Suprapubic skin (tissue), 4 donors: ENCODE data around the gene PRSS27. TPM values are rescaled to one million over a fixed set of nuclear protein-coding genes. Genes with fewer than 3 reads are reported as not detected.
"Not testable (repeated sequence)": the region's sequence is repeated elsewhere in the genome, so short reads cannot be mapped to it uniquely, and the experiment has no call there.

Experiments used
- DNase-seq, 2 donors: peaks; one replicate each; pipeline ENCODE4 v3.0.0-alpha.2; 2019; ENCODE audit warnings: low spot score in 2 of 2
- H3K27ac ChIP-seq: fragments of 200-600 bp; sonication (generic); one replicate; pipeline ENCODE4 v1.5.1; 2019
- H3K27me3 ChIP-seq: fragments of 200-600 bp; sonication (generic); one replicate; pipeline ENCODE4 v1.5.1; 2019
- H3K36me3 ChIP-seq: fragments of 200-600 bp; sonication (generic); one replicate; pipeline ENCODE4 v1.5.1; 2019
- H3K4me1 ChIP-seq: fragments of 200-600 bp; sonication (generic); one replicate; pipeline ENCODE4 v1.5.1; 2019
- H3K4me3 ChIP-seq: fragments of 200-600 bp; sonication (generic); one replicate; pipeline ENCODE4 v1.5.1; 2019; ENCODE audit warnings: mild to moderate bottlenecking
- H3K9me3 ChIP-seq: fragments of 200-600 bp; sonication (generic); one replicate; pipeline ENCODE4 v1.5.1; 2019
- EP300 ChIP-seq: sonication (generic); formaldehyde crosslinking; IDR thresholded peaks from one replicate; pipeline ENCODE4 v1.6.1; 2017; ENCODE audit warnings: antibody characterized with exemption
- POLR2A ChIP-seq, 2 donors: fragments of 450-650 bp; IDR thresholded peaks; one replicate each; pipeline ENCODE4 v1.6.1; 2017; ENCODE audit warnings: antibody characterized with exemption in 2 of 2, mild to moderate bottlenecking in 2 of 2, moderate library complexity in 2 of 2
- POLR2AphosphoS5 ChIP-seq, 3 donors: sonication (generic); formaldehyde crosslinking; IDR thresholded peaks; one replicate each; pipeline ENCODE4 v1.6.1; 2017; ENCODE audit warnings: antibody characterized with exemption in 3 of 3
- WGBS: methylation state at CpG from one replicate; pipeline ENCODE4 v1.1.5; 2018; 5-methylcytosine and 5-hydroxymethylcytosine counted together
- total RNA-seq, 4 donors: library from RNA; depleted of rRNA; stranded (reverse); fragments of >200 nt; gene quantifications; one replicate each; pipeline ENCODE4 v1.1.0, GENCODE V29; 2016
- TF ChIP-seq, protein P1 (sequence below), 2 donors: fragments of 200-600 bp in 1 of 2; fragments of 450-650 bp in 1 of 2; sonication (generic) in 1 of 2; IDR thresholded peaks; one replicate each; pipeline ENCODE4 v1.5.1; 2016 to 2019; ENCODE audit warnings: antibody characterized with exemption in 2 of 2, mild to moderate bottlenecking in 1 of 2, moderate library complexity in 1 of 2

The PRSS27 gene
- total RNA-seq, 4 donors from 2014 or later, result 1.6 to 9.5 (median 5.6) TPM

DNA sequence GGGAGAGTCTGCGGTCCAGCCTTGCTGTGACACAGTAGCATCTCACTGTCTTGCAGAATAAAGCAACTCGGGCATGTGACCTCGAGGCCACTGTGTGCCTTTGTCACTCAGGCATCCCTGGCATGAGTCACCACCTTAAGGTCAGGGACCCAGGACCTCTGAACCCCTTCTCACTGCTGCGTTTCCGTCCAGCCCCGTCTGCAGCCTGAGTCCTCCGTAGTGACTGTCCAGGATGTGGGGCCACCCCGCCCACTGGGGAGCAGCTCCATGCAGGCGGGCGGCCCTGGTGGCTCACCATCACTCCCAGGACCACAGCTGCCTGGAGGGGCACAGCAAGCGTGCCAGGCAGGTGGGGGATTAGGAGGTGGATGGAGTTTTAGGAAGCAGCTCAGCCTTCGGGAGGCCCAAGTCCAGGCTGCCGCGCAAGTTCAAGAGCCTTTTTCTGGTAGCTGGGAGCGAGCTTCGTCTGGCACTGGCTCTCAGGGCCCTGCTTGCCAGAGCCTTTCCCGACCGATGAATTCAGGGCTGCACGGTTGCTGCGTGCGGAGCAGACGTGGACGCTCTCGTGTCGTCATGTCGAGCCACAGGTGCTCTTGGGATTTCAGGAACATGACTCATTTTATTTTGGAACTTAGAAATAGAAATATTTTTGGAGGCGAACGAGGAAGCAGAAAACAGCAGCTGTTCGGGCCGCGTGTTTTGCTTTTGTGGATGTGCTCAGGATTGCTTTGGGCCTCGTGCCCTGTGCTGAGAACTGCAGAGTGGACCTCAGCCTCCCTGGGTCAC lies 20.9 kb downstream of the PRSS27 start:
- no peaks in the 10 kb centered on the region for H3K27me3 ChIP-seq
- H3K4me1 ChIP-seq, result no peaks in the 10 kb centered on the region
- no peak overlapping the region for H3K27ac ChIP-seq
- H3K4me3 ChIP-seq, result no peak overlapping the region
- DNase-seq, result no peak
- H3K9me3 ChIP-seq, result no peaks in the 10 kb centered on the region
- peaks cover 78% of the 10 kb centered on the region for H3K36me3 ChIP-seq
- no peak for TF ChIP-seq POLR2AphosphoS5 (IDR thresholded peaks at IDR 0.05)
- TF ChIP-seq, protein P1, sequence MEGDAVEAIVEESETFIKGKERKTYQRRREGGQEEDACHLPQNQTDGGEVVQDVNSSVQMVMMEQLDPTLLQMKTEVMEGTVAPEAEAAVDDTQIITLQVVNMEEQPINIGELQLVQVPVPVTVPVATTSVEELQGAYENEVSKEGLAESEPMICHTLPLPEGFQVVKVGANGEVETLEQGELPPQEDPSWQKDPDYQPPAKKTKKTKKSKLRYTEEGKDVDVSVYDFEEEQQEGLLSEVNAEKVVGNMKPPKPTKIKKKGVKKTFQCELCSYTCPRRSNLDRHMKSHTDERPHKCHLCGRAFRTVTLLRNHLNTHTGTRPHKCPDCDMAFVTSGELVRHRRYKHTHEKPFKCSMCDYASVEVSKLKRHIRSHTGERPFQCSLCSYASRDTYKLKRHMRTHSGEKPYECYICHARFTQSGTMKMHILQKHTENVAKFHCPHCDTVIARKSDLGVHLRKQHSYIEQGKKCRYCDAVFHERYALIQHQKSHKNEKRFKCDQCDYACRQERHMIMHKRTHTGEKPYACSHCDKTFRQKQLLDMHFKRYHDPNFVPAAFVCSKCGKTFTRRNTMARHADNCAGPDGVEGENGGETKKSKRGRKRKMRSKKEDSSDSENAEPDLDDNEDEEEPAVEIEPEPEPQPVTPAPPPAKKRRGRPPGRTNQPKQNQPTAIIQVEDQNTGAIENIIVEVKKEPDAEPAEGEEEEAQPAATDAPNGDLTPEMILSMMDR (IDR thresholded peaks at IDR 0.05), result no peak
- TF ChIP-seq POLR2A (IDR thresholded peaks at IDR 0.05), result no peak
- TF ChIP-seq EP300, result no peak
- 94% methylated on average over 22 of the region's 32 CpGs for WGBS

DNA sequence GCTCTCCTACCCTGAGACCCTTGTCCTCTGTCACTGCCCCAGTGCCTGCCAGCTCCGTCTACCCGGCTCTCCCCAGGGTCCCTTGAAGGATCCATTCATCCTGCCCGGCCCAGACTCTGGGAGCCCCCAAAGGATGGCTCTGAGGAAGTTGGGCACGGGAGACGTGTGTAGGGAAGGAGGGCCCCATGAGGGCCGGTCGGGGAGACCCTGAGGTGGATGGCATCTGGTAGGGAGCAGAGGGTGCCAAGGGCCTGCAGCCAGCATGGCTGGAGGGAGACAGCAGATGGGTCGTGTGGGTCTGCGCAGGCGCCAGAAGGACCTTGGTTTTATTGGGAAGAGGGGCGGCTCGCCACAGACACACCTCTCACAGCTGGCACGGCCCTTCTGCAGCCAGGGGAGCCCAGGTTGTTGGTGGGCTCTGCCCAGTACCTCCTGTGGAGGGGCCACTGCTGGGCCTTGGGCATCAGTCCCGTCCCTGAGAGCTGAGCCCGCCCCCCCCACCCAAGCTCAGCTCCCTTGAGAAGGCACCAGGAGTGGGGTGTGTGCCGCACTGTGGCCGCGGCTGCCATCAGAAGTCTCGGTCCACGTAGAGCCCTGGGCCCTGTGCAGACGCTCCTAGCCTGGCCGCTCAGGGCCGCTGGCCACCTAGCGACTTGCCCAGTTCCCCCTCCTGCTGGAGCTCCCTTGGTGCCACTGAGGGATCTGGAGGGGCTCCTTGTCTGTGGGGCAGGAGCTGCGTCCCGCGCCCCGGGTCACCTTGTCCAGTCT lies 21.7 kb downstream of the PRSS27 start:
- TF ChIP-seq POLR2A (IDR thresholded peaks at IDR 0.05), result no peak
- TF ChIP-seq, protein P1 (IDR thresholded peaks at IDR 0.05), result no peak
- TF ChIP-seq POLR2AphosphoS5 (IDR thresholded peaks at IDR 0.05), result no peak
- TF ChIP-seq EP300, result no peak
- H3K4me1 ChIP-seq, result peaks cover 2% of the 10 kb centered on the region
- no peak overlapping the region for H3K27ac ChIP-seq
- 97% methylated on average over 20 of the region's 28 CpGs for WGBS
- DNase-seq, result no peak
- no peaks in the 10 kb centered on the region for H3K9me3 ChIP-seq
- peaks cover 70% of the 10 kb centered on the region for H3K36me3 ChIP-seq
- H3K27me3 ChIP-seq, result no peaks in the 10 kb centered on the region
- H3K4me3 ChIP-seq, result no peak overlapping the region

DNA sequence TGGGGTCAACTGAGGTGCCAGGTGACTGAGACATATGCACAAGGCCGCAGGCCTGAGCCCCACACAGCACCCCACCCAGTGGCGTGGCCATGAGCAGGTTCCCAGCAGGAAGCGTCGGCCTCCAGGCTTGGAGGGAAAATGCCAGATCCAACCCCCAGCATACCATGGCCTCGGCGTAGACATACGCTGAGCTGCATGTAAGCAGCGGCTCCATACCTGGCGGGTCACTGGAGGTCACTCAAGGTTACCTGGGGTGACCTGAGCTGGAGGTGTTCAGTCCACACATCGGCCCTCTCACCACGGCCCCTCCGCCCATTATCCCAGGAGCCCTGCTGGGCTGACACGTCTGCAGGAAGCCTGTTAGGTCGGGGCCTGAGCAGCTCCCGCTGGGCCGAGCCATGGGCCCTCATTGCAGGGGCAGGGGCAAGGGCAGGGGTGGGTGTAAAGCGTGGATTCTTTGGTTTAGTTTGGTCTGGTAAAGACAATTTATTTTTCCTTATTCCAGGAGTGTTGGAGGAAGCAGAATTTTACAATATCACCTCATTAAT lies 22.5 kb downstream of the PRSS27 start:
- peaks cover 62% of the 10 kb centered on the region for H3K36me3 ChIP-seq
- no peaks in the 10 kb centered on the region for H3K27me3 ChIP-seq
- no peak overlapping the region for H3K4me3 ChIP-seq
- WGBS, result 93% methylated on average over 13 of the region's 17 CpGs
- H3K4me1 ChIP-seq, result peaks cover 3% of the 10 kb centered on the region
- no peak for DNase-seq
- TF ChIP-seq POLR2AphosphoS5 (IDR thresholded peaks at IDR 0.05), result no peak
- TF ChIP-seq, protein P1 (IDR thresholded peaks at IDR 0.05), result no peak
- no peak for TF ChIP-seq POLR2A (IDR thresholded peaks at IDR 0.05)
- TF ChIP-seq EP300, result no peak
- no peaks in the 10 kb centered on the region for H3K9me3 ChIP-seq
- no peak overlapping the region for H3K27ac ChIP-seq

DNA sequence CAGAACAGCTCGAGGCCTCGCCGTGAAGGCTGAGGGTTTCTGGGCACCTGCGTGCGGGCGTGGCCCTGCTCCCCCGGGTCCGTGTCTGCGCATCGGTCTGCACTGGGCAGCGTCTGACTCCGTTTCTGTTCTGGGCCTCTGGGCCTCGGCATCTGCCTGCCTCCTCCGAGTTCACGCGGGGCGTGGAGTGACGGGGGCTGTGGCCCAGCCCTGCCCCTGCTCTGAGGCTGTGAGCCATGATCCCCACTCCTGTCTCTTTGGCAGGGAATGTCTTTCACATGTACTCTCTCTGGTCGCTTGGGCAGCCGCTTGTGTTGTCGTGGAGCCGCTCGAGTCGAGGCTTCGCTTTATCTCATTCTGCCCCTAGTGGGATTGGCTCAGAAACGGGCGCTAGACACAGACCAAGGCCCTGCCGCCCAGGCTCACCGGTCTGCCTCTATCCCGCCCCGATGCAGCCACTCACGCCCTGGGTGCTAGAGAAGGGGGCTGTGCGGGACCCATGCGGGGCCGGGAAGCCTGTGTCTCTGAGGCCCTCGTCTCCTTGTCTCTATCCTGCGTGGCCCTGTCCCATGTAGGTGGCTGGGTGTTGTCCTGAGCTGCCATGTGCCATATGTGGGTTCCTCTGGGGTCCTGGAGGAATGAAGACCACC lies 23.3 kb downstream of the PRSS27 start:
- not testable (repeated sequence) for H3K4me1 ChIP-seq, H3K9me3 ChIP-seq, H3K4me3 ChIP-seq, H3K27me3 ChIP-seq, H3K27ac ChIP-seq, DNase-seq
- WGBS, result over 99% methylated on average over 20 of the region's 37 CpGs
- peaks cover 58% of the 10 kb centered on the region for H3K36me3 ChIP-seq

DNA sequence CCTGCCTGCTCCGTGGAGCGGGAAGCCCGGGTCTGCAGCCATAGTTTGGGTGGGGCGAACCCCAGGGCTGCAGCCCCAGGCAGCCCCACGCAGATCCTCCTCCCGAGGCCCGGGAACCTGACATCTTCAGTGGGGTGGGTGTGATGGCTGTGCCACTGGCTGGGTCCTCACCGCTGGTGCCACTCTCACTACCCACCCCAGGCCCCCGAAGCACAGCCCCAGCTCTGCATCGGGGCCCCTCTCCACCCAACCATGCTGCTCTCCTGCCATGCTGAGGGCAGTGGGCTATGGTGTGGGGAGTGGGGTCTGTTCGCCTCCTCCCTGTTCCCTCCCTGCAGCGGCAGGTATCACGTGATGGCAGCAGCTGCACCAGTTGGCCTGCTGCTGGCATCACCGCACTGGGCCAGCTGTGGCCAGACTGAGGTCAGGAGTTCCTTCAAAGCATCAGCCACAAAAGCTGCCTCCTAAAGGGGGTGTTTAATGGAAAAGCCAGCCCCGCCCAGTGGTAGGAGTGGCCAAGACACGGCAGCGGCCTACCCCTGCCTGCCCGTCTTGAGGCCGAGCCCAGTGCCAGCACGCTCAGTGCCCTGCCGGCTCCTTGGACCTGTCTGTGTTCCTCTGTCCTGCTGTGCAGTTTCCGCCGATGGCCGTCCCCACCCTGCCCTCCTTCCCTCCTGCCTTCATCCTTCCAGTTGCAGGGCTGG lies 26.9 kb downstream of the PRSS27 start:
- no peak for DNase-seq
- H3K27ac ChIP-seq, result no peak overlapping the region
- 87% methylated on average over 7 of the region's 24 CpGs for WGBS
- H3K4me3 ChIP-seq, result no peak overlapping the region
- TF ChIP-seq POLR2AphosphoS5 (IDR thresholded peaks at IDR 0.05) (no peak), POLR2A (IDR thresholded peaks at IDR 0.05) (no peak), EP300 (no peak)
- TF ChIP-seq, protein P1 (IDR thresholded peaks at IDR 0.05), result no peak
- peaks cover 8% of the 10 kb centered on the region for H3K4me1 ChIP-seq
- no peaks in the 10 kb centered on the region for H3K9me3 ChIP-seq
- H3K27me3 ChIP-seq, result no peaks in the 10 kb centered on the region
- H3K36me3 ChIP-seq, result peaks cover 31% of the 10 kb centered on the region
